ENCODE measurements around the gene PPCDC. TPM values are rescaled to one million over a fixed set of nuclear protein-coding genes. Genes with fewer than 3 reads are reported as not detected.

PPCDC gene
- total and polyA plus RNA-seq, 10 of the 15 experiments (the other 5 are each of a cell fraction or from before 2014, with no cell fraction given): 32.5 to 135 (median 55.0) TPM

- H4K20me1 ChIP-seq (ENCODE audit: control insufficient read depth, insufficient read depth): no peaks in the 10 kb centered on the region
- TF ChIP-seq ESRRA (IDR thresholded peaks at IDR 0.05; ENCODE audit: low read length): no peak
- no peak for TF ChIP-seq ATF7 (IDR thresholded peaks at IDR 0.05; ENCODE audit: low read depth)
- TF ChIP-seq TBL1XR1 (IDR thresholded peaks at IDR 0.05; ENCODE audit: low read depth, low read length): no peak
- no peak for TF ChIP-seq HDAC2 (IDR thresholded peaks at IDR 0.05)
- no peak for TF ChIP-seq HSF1 (IDR thresholded peaks at IDR 0.05; ENCODE audit: low read depth, low read length)
- TF ChIP-seq CREM (IDR thresholded peaks at IDR 0.05; ENCODE audit: low read depth): no peak
- TF ChIP-seq NFYA (IDR thresholded peaks at IDR 0.05; ENCODE audit: borderline replicate concordance, low read depth, low read length): no peak
- no peak for TF ChIP-seq E2F4 (IDR thresholded peaks at IDR 0.05; ENCODE audit: low read depth, low read length)
- TF ChIP-seq SRF (IDR thresholded peaks at IDR 0.05; ENCODE audit: low read depth in 2 of 2, low read length in 2 of 2): no peak
- TF ChIP-seq NFIC (IDR thresholded peaks at IDR 0.05; ENCODE audit: low read depth, low read length): no peak
- no peak for TF ChIP-seq RELB (IDR thresholded peaks at IDR 0.05; ENCODE audit: low read depth)
- SMC1A ChIA-PET (ENCODE audit: uncharacterized antibody, unreplicated experiment): interaction anchor here (1.8 to 8.6 kb wide), 7 partner anchors 10 to 105 kb away, joined by 4 to 97 read pairs (median 12); no protein-coding TSS in a partner anchor
- WGBS (ENCODE audit: insufficient coverage, insufficient replicate concordance, low lambda C conversion rate, missing lambda C conversion rate): 86% methylated on average over 4 of the region's 4 CpGs
- H3K4me2 ChIP-seq (ENCODE audit: control insufficient read depth, insufficient read depth): no peak overlapping the region
- intact Hi-C loops (cut with micrococcal nuclease; ENCODE audit: unreplicated experiment) (no loop called here), in situ Hi-C loops (cut with MboI) (no loop called here)
- no peaks in the 10 kb centered on the region; the same call in 1 of the 3 replicates for H3K9me3 ChIP-seq (replicated peaks; ENCODE audit: control insufficient read depth, insufficient read depth, low read length)
- BruUV-seq (replicated peaks): no TSS peak
- RAD21 ChIA-PET (ENCODE audit: unreplicated experiment): interaction anchor here (0.9 to 2.3 kb wide), 4 partner anchors 10 to 105 kb away, joined by 3 to 12 read pairs (median 6); no protein-coding TSS in a partner anchor
- H3K27ac ChIP-seq (ENCODE audit: control insufficient read depth, insufficient read depth): no peak overlapping the region
- POLR2A ChIA-PET: interaction anchor here (1.3 to 2.5 kb wide), 2 partner anchors 10 to 55 kb away, joined by 4 to 9 read pairs; no protein-coding TSS in a partner anchor
- FAIRE-seq (no peak), DNase-seq (ENCODE audit: low read depth, low spot score) (no peak), ATAC-seq (no peak)
- H3K79me2 ChIP-seq (ENCODE audit: control insufficient read depth, insufficient read depth, low read length): no peaks in the 10 kb centered on the region
- H3K4me1 ChIP-seq (ENCODE audit: control insufficient read depth, insufficient read depth, low read length): peaks cover 19% of the 10 kb centered on the region
- H3K36me3 ChIP-seq (ENCODE audit: control insufficient read depth in 2 of 2, insufficient read depth in 2 of 2, low read length in 1 of 2): no peaks in the 10 kb centered on the region
- H3K27me3 ChIP-seq (replicated peaks in 1 of 2; ENCODE audit: control insufficient read depth in 2 of 2, insufficient read depth in 2 of 2, low read length in 1 of 2): no peaks in the 10 kb centered on the region
- no peak overlapping the region for H3K9ac ChIP-seq (ENCODE audit: control insufficient read depth, insufficient read depth, low read length)
- CTCF ChIA-PET: interaction anchor here (0.7 to 1.6 kb wide), 5 partner anchors 10 to 105 kb away, joined by 3 to 5 read pairs (median 3); no protein-coding TSS in a partner anchor
- H3K4me3 ChIP-seq: no peak overlapping the region
- no peak overlapping the region for H2AFZ ChIP-seq (ENCODE audit: control insufficient read depth, low read depth, low read length)
Observed at GRCh38 chr15:75098404-75098803, 75.0 kb downstream of the PPCDC start.

Small RNA genes lying within 50 kb of the gene (small RNA-seq; reads per million reads assigned to genes)
- gene AC015720.1 (not detected), gene RF00019 (not detected)

Other genes with a start within 250 kb of the PPCDC start
Only the 7 nearest of the 12 such genes appear.
- gene SCAMP2, start 150.2 kb upstream of the PPCDC start, total RNA-seq (2014; rRNA removed): 51.2 and 54.8 TPM in 2 replicates
- 33.4 and 34.2 TPM in 2 replicates for gene SCAMP2, start 150.2 kb upstream of the PPCDC start, total RNA-seq (2014; rRNA removed; fragmentation: Illumina TruSeq; extraction: Trizol)
- 98.5 and 101 TPM in 2 replicates for gene SCAMP2, start 150.2 kb upstream of the PPCDC start, total RNA-seq (2021)
- 30.8 and 117 TPM in 2 replicates for gene SCAMP2, start 150.2 kb upstream of the PPCDC start, polyA plus RNA-seq (2011; rRNA removed)
- 112 and 114 TPM in 2 replicates for gene SCAMP2, start 150.2 kb upstream of the PPCDC start, polyA plus RNA-seq (2014; fragmentation: Illumina TruSeq; extraction: Trizol)
- 10 to 100 TPM; 10.9 to 22.5 TPM for gene SCAMP2, start 150.2 kb upstream of the PPCDC start, polyA plus RNA-seq (2014; fragmentation: Nextera tagmentation; extraction: Ambion mirVana)
- 98.4 and 118 TPM in 2 replicates for gene SCAMP2, start 150.2 kb upstream of the PPCDC start, polyA plus RNA-seq (2014; rRNA removed)
- gene SCAMP2, start 150.2 kb upstream of the PPCDC start, polyA plus RNA-seq (2016; fragmentation: Nextera tagmentation; extraction: Ambion mirVana): 100 to 1,000 TPM; 156 to 158 TPM
- gene MPI, start 133.5 kb upstream of the PPCDC start, total RNA-seq (2014; rRNA removed): 48.9 and 52.6 TPM in 2 replicates
- gene MPI, start 133.5 kb upstream of the PPCDC start, total RNA-seq (2014; rRNA removed; fragmentation: Illumina TruSeq; extraction: Trizol): 35.2 and 36.2 TPM in 2 replicates
- 41.6 and 44.6 TPM in 2 replicates for gene MPI, start 133.5 kb upstream of the PPCDC start, total RNA-seq (2021)
- gene MPI, start 133.5 kb upstream of the PPCDC start, polyA plus RNA-seq (2011; rRNA removed): 33.5 and 68.6 TPM in 2 replicates
- 51.8 and 93.9 TPM in 2 replicates for gene MPI, start 133.5 kb upstream of the PPCDC start, polyA plus RNA-seq (2014; fragmentation: Illumina TruSeq; extraction: Trizol)
- 10 to 100 TPM; 38.3 to 43.6 TPM for gene MPI, start 133.5 kb upstream of the PPCDC start, polyA plus RNA-seq (2014; fragmentation: Nextera tagmentation; extraction: Ambion mirVana)
- gene MPI, start 133.5 kb upstream of the PPCDC start, polyA plus RNA-seq (2014; rRNA removed): 48.6 and 49.8 TPM in 2 replicates
- gene MPI, start 133.5 kb upstream of the PPCDC start, polyA plus RNA-seq (2016; fragmentation: Nextera tagmentation; extraction: Ambion mirVana): 10 to 100 TPM; 35.6 to 43.1 TPM
- 37.1 and 39.5 TPM in 2 replicates for gene FAM219B, start 116.7 kb upstream of the PPCDC start, total RNA-seq (2014; rRNA removed)
- 23.7 and 26.4 TPM in 2 replicates for gene FAM219B, start 116.7 kb upstream of the PPCDC start, total RNA-seq (2014; rRNA removed; fragmentation: Illumina TruSeq; extraction: Trizol)
- gene FAM219B, start 116.7 kb upstream of the PPCDC start, total RNA-seq (2021): 41.6 and 53.2 TPM in 2 replicates
- gene FAM219B, start 116.7 kb upstream of the PPCDC start, polyA plus RNA-seq (2011; rRNA removed): 32.3 and 40.9 TPM in 2 replicates
- 30.5 and 41.6 TPM in 2 replicates for gene FAM219B, start 116.7 kb upstream of the PPCDC start, polyA plus RNA-seq (2014; fragmentation: Illumina TruSeq; extraction: Trizol)
- gene FAM219B, start 116.7 kb upstream of the PPCDC start, polyA plus RNA-seq (2014; fragmentation: Nextera tagmentation; extraction: Ambion mirVana): 1 to 10 TPM; 7.6 to 8.9 TPM
- gene FAM219B, start 116.7 kb upstream of the PPCDC start, polyA plus RNA-seq (2014; rRNA removed): 43.2 and 46.6 TPM in 2 replicates
- gene FAM219B, start 116.7 kb upstream of the PPCDC start, polyA plus RNA-seq (2016; fragmentation: Nextera tagmentation; extraction: Ambion mirVana): 10 to 100 TPM; 24.2 to 28.2 TPM
- 143 and 156 TPM in 2 replicates for gene COX5A, start 85.5 kb upstream of the PPCDC start, total RNA-seq (2014; rRNA removed)
- gene COX5A, start 85.5 kb upstream of the PPCDC start, total RNA-seq (2014; rRNA removed; fragmentation: Illumina TruSeq; extraction: Trizol): 316 and 330 TPM in 2 replicates
- gene COX5A, start 85.5 kb upstream of the PPCDC start, total RNA-seq (2021): 420 and 445 TPM in 2 replicates
- gene COX5A, start 85.5 kb upstream of the PPCDC start, polyA plus RNA-seq (2011; rRNA removed): 365 and 451 TPM in 2 replicates
- 367 and 459 TPM in 2 replicates for gene COX5A, start 85.5 kb upstream of the PPCDC start, polyA plus RNA-seq (2014; fragmentation: Illumina TruSeq; extraction: Trizol)
- 100 to 1,000 TPM in 1 of 2 experiments, 10 to 100 TPM in 1; 84.5 to 350 TPM for gene COX5A, start 85.5 kb upstream of the PPCDC start, polyA plus RNA-seq (2014; fragmentation: Nextera tagmentation; extraction: Ambion mirVana)
- gene COX5A, start 85.5 kb upstream of the PPCDC start, polyA plus RNA-seq (2014; rRNA removed): 421 and 474 TPM in 2 replicates
- gene COX5A, start 85.5 kb upstream of the PPCDC start, polyA plus RNA-seq (2016; fragmentation: Nextera tagmentation; extraction: Ambion mirVana): 1,000 to 10,000 TPM; 1,175 to 1,218 TPM
- gene RPP25, start 66.8 kb upstream of the PPCDC start, total RNA-seq (2014; rRNA removed): 6.3 and 7.0 TPM in 2 replicates
- 3.1 and 3.5 TPM in 2 replicates for gene RPP25, start 66.8 kb upstream of the PPCDC start, total RNA-seq (2014; rRNA removed; fragmentation: Illumina TruSeq; extraction: Trizol)
- gene RPP25, start 66.8 kb upstream of the PPCDC start, total RNA-seq (2021): 8.1 and 8.9 TPM in 2 replicates
- 0.29 and 0.41 TPM in 2 replicates for gene RPP25, start 66.8 kb upstream of the PPCDC start, polyA plus RNA-seq (2011; rRNA removed)
- 3.1 and 3.2 TPM in 2 replicates for gene RPP25, start 66.8 kb upstream of the PPCDC start, polyA plus RNA-seq (2014; fragmentation: Illumina TruSeq; extraction: Trizol)
- gene RPP25, start 66.8 kb upstream of the PPCDC start, polyA plus RNA-seq (2014; fragmentation: Nextera tagmentation; extraction: Ambion mirVana): 1 to 10 TPM in 1 of 2 experiments, under 1 TPM in 1; 0.63 to 1.8 TPM
- 5.8 and 7.2 TPM in 2 replicates for gene RPP25, start 66.8 kb upstream of the PPCDC start, polyA plus RNA-seq (2014; rRNA removed)
- 10 to 100 TPM in 1 of 2 experiments, 1 to 10 TPM in 1; 7.4 to 10.8 TPM for gene RPP25, start 66.8 kb upstream of the PPCDC start, polyA plus RNA-seq (2016; fragmentation: Nextera tagmentation; extraction: Ambion mirVana)
- gene SCAMP5, start 28.0 kb upstream of the PPCDC start, total RNA-seq (2014; rRNA removed): 20.2 and 22.2 TPM in 2 replicates
- gene SCAMP5, start 28.0 kb upstream of the PPCDC start, total RNA-seq (2014; rRNA removed; fragmentation: Illumina TruSeq; extraction: Trizol): 13.6 and 15.0 TPM in 2 replicates
- gene SCAMP5, start 28.0 kb upstream of the PPCDC start, total RNA-seq (2021): 24.8 and 25.5 TPM in 2 replicates
- 15.7 and 24.3 TPM in 2 replicates for gene SCAMP5, start 28.0 kb upstream of the PPCDC start, polyA plus RNA-seq (2011; rRNA removed)
- gene SCAMP5, start 28.0 kb upstream of the PPCDC start, polyA plus RNA-seq (2014; fragmentation: Illumina TruSeq; extraction: Trizol): 26.3 and 30.3 TPM in 2 replicates
- 1 to 10 TPM; 2.3 to 2.5 TPM for gene SCAMP5, start 28.0 kb upstream of the PPCDC start, polyA plus RNA-seq (2014; fragmentation: Nextera tagmentation; extraction: Ambion mirVana)
- 35.5 and 41.6 TPM in 2 replicates for gene SCAMP5, start 28.0 kb upstream of the PPCDC start, polyA plus RNA-seq (2014; rRNA removed)
- gene SCAMP5, start 28.0 kb upstream of the PPCDC start, polyA plus RNA-seq (2016; fragmentation: Nextera tagmentation; extraction: Ambion mirVana): 1 to 10 TPM; 1.6 to 1.7 TPM
- 38.5 and 48.8 TPM in 2 replicates for gene C15orf39, start 178.3 kb downstream of the PPCDC start, total RNA-seq (2014; rRNA removed)
- 15.2 and 18.1 TPM in 2 replicates for gene C15orf39, start 178.3 kb downstream of the PPCDC start, total RNA-seq (2014; rRNA removed; fragmentation: Illumina TruSeq; extraction: Trizol)
- 128 and 139 TPM in 2 replicates for gene C15orf39, start 178.3 kb downstream of the PPCDC start, total RNA-seq (2021)
- gene C15orf39, start 178.3 kb downstream of the PPCDC start, polyA plus RNA-seq (2011; rRNA removed): 3.2 and 10.2 TPM in 2 replicates
- gene C15orf39, start 178.3 kb downstream of the PPCDC start, polyA plus RNA-seq (2014; fragmentation: Illumina TruSeq; extraction: Trizol): 10.5 and 31.2 TPM in 2 replicates
- 1 to 10 TPM; 2.3 to 4.9 TPM for gene C15orf39, start 178.3 kb downstream of the PPCDC start, polyA plus RNA-seq (2014; fragmentation: Nextera tagmentation; extraction: Ambion mirVana)
- 40.6 and 54.3 TPM in 2 replicates for gene C15orf39, start 178.3 kb downstream of the PPCDC start, polyA plus RNA-seq (2014; rRNA removed)
- gene C15orf39, start 178.3 kb downstream of the PPCDC start, polyA plus RNA-seq (2016; fragmentation: Nextera tagmentation; extraction: Ambion mirVana): 10 to 100 TPM; 34.7 to 39.0 TPM

Measured in GM12878 (cell line).